Hematopoietic multipotent progenitor cell treated with erythropoietin and hydrocortisone succinate and interleukin-3 and kit ligand, for 15 days (in vitro differentiated cells): Measurements from ENCODE around the gene ZBTB9.

ENCODE experiments used
- DNase-seq: peaks from one replicate; pipeline ENCODE4 v3.0.0-alpha.2; 2015; ENCODE audit warnings: low spot score

Gene ZBTB9

GRCh38 chr6:33419580-33420490 is 34.5 kb upstream of the ZBTB9 start, which contains the start of gene SYNGAP1:
TSS of gene SYNGAP1 (plus strand) at chr6:33420065. CDS start at chr6:33420265, 200 bp downstream.
- DNase-seq: no peak

GRCh38 chr6:33420491-33421343 is 33.7 kb upstream of the ZBTB9 start:
- DNase-seq: no peak

GRCh38 chr6:33421344-33421643 is 33.1 kb upstream of the ZBTB9 start:
- DNase-seq: no peak

GRCh38 chr6:33423777-33424176 is 30.6 kb upstream of the ZBTB9 start:
- no peak for DNase-seq

GRCh38 chr6:33424855-33425667 is 29.3 kb upstream of the ZBTB9 start:
- no peak for DNase-seq

- peak; percentile 49 for DNase-seq
Measured at GRCh38 chr6:33425668-33426577, 28.5 kb upstream of the ZBTB9 start.

GRCh38 chr6:33426590-33427511 is 27.5 kb upstream of the ZBTB9 start:
- DNase-seq: no peak

- DNase-seq: peak; percentile 46
Measured at GRCh38 chr6:33427585-33428223, 26.7 kb upstream of the ZBTB9 start.

GRCh38 chr6:33428224-33428965 is 26.0 kb upstream of the ZBTB9 start:
- no peak for DNase-seq

- DNase-seq: no peak
Measured at GRCh38 chr6:33428966-33429749, 25.2 kb upstream of the ZBTB9 start.

GRCh38 chr6:33429750-33430052 is 24.7 kb upstream of the ZBTB9 start:
- no peak for DNase-seq

- DNase-seq: no peak
Measured at GRCh38 chr6:33430334-33430733, 24.0 kb upstream of the ZBTB9 start.

- peak; percentile 55 for DNase-seq
Measured at GRCh38 chr6:33430991-33431879, 23.1 kb upstream of the ZBTB9 start.

GRCh38 chr6:33431880-33432541 is 22.4 kb upstream of the ZBTB9 start:
- no peak for DNase-seq

GRCh38 chr6:33432546-33432945 is 21.8 kb upstream of the ZBTB9 start:
- no peak for DNase-seq

- DNase-seq: no peak
Measured at GRCh38 chr6:33433001-33433543, 21.3 kb upstream of the ZBTB9 start.
